ENCODE measurements around the gene PRKCH. TPM values are rescaled to one million over a fixed set of nuclear protein-coding genes. Genes with fewer than 3 reads are reported as not detected.

Gene PRKCH
- total and polyA plus RNA-seq, 9 of the 15 experiments (the other 6 are each of a cell fraction or from before 2014, with no cell fraction given), result 0.61 to 4.4 (median 4.0) TPM

GRCh38 chr14:61517911-61518384 lies 196.6 kb downstream of the PRKCH start:
- no peak for ATAC-seq
- POLR2A ChIA-PET, result interaction anchor here (1.5 kb wide), 1 partner anchor 9 kb away, joined by 3 read pairs; no protein-coding TSS in a partner anchor
- TF ChIP-seq RB1 (IDR thresholded peaks at IDR 0.05; ENCODE audit: low read depth) (no peak), ETV6 (IDR thresholded peaks at IDR 0.05; ENCODE audit: borderline replicate concordance in 1 of 2, low read depth in 2 of 2, low read length in 1 of 2) (no peak), ETV6 (CRISPR knock-in tag; IDR thresholded peaks at IDR 0.05; ENCODE audit: borderline replicate concordance) (no peak), ZBTB1 (CRISPR knock-in tag; IDR thresholded peaks at IDR 0.05; ENCODE audit: borderline replicate concordance, low read depth) (no peak), NONO (IDR thresholded peaks at IDR 0.05; ENCODE audit: low read depth in 2 of 2, low read length in 1 of 2) (no peak), NFE2 (IDR thresholded peaks at IDR 0.05; ENCODE audit: low read depth) (no peak), ZHX1 (conservative IDR thresholded peaks at IDR 0.05; ENCODE audit: low read length) (no peak), BCOR (IDR thresholded peaks at IDR 0.05) (no peak), CBFA2T2 (conservative IDR thresholded peaks at IDR 0.05) (no peak), MEF2A (IDR thresholded peaks at IDR 0.05; ENCODE audit: control insufficient read depth, low read depth, low read length) (no peak), ZNF655 (CRISPR knock-in tag; IDR thresholded peaks at IDR 0.05) (no peak)
- TF ChIP-seq, protein P1, sequence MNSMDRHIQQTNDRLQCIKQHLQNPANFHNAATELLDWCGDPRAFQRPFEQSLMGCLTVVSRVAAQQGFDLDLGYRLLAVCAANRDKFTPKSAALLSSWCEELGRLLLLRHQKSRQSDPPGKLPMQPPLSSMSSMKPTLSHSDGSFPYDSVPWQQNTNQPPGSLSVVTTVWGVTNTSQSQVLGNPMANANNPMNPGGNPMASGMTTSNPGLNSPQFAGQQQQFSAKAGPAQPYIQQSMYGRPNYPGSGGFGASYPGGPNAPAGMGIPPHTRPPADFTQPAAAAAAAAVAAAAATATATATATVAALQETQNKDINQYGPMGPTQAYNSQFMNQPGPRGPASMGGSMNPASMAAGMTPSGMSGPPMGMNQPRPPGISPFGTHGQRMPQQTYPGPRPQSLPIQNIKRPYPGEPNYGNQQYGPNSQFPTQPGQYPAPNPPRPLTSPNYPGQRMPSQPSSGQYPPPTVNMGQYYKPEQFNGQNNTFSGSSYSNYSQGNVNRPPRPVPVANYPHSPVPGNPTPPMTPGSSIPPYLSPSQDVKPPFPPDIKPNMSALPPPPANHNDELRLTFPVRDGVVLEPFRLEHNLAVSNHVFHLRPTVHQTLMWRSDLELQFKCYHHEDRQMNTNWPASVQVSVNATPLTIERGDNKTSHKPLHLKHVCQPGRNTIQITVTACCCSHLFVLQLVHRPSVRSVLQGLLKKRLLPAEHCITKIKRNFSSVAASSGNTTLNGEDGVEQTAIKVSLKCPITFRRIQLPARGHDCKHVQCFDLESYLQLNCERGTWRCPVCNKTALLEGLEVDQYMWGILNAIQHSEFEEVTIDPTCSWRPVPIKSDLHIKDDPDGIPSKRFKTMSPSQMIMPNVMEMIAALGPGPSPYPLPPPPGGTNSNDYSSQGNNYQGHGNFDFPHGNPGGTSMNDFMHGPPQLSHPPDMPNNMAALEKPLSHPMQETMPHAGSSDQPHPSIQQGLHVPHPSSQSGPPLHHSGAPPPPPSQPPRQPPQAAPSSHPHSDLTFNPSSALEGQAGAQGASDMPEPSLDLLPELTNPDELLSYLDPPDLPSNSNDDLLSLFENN (IDR thresholded peaks at IDR 0.05; ENCODE audit: low read depth in 2 of 2, low read length in 2 of 2), result no peak
- TF ChIP-seq, protein P2, sequence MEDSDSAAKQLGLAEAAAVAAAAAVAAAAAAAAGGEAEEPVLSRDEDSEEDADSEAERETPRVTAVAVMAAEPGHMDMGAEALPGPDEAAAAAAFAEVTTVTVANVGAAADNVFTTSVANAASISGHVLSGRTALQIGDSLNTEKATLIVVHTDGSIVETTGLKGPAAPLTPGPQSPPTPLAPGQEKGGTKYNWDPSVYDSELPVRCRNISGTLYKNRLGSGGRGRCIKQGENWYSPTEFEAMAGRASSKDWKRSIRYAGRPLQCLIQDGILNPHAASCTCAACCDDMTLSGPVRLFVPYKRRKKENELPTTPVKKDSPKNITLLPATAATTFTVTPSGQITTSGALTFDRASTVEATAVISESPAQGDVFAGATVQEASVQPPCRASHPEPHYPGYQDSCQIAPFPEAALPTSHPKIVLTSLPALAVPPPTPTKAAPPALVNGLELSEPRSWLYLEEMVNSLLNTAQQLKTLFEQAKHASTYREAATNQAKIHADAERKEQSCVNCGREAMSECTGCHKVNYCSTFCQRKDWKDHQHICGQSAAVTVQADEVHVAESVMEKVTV (CRISPR knock-in tag; IDR thresholded peaks at IDR 0.05), result no peak

More at GRCh38 chr14:61517911-61518384, 196.6 kb downstream of the PRKCH start:
- DNase-seq (ENCODE audit: extremely low read depth in 1 of 4, low spot score in 3 of 4) (no peak), FAIRE-seq (no peak)
- H3K9me1 ChIP-seq (ENCODE audit: control insufficient read depth, insufficient read depth, low read length), result no peaks in the 10 kb centered on the region
- no peak overlapping the region for H3K27ac ChIP-seq (ENCODE audit: extremely low read depth, low read depth, low read length)
- peaks cover 0 to 4% of the 10 kb centered on the region in 2 experiments; a peak in 2 of 5 replicates for H3K27me3 ChIP-seq (ENCODE audit: control insufficient read depth in 2 of 2, insufficient read depth in 2 of 2, low read length in 2 of 2)
- H2AFZ ChIP-seq (ENCODE audit: low read depth, low read length), result no peak overlapping the region
- BruUV-seq (replicated peaks), result no TSS peak
- H3K9me3 ChIP-seq (replicated peaks; ENCODE audit: control insufficient read depth, insufficient read depth, low read depth, low read length), result no peaks in the 10 kb centered on the region
- in situ Hi-C loops (cut with MboI), result no loop called here
- no peak overlapping the region for H3K4me2 ChIP-seq (ENCODE audit: insufficient read depth, low read length)
- no peak overlapping the region; a peak in 1 of 4 replicates for H3K9ac ChIP-seq (ENCODE audit: insufficient read depth in 1 of 2, low read depth in 2 of 2, low read length in 2 of 2)
- CTCF ChIA-PET (ENCODE audit: low intra/inter-chr PET ratio), result no interaction called here
- no peaks in the 10 kb centered on the region for H3K79me2 ChIP-seq (ENCODE audit: control insufficient read depth, insufficient read depth, low read length)
- H3K4me3 ChIP-seq, result no peak overlapping the region
- no peaks in the 10 kb centered on the region for H3K36me3 ChIP-seq (ENCODE audit: control insufficient read depth, insufficient read depth, low read length)
- H4K20me1 ChIP-seq (replicated peaks; ENCODE audit: control insufficient read depth, insufficient read depth, low read length), result no peaks in the 10 kb centered on the region
- intact Hi-C loops (cut with micrococcal nuclease), result no loop called here
- no peaks in the 10 kb centered on the region; a peak in 1 of 5 replicates for H3K4me1 ChIP-seq (replicated peaks in 1 of 2; ENCODE audit: control insufficient read depth in 2 of 2, insufficient read depth in 2 of 2, low read length in 2 of 2)
- WGBS (ENCODE audit: insufficient coverage, low coverage, missing lambda C conversion rate), result 30% methylated on average over 6 of the region's 6 CpGs
